Naive thymus-derived CD4-positive, alpha-beta T cell (primary cell): ENCODE results near the gene CCDC170. TPM values are rescaled to one million over a fixed set of nuclear protein-coding genes. Genes with fewer than 3 reads are reported as not detected.
A peak's percentile ranks its signal among the peaks of the same experiment; 100 is the strongest.
"Not testable (repeated sequence)": the region's sequence is repeated elsewhere in the genome, so short reads cannot be mapped to it uniquely, and the experiment has no call there.

Experiments used
- ATAC-seq: fragments of 150-1000 bp; cut with Tn5 transposase; 2 replicates; pipeline ENCODE4 v1.10.0; 2021; ENCODE audit warnings: mild to moderate bottlenecking, moderate library complexity
- CTCF ChIA-PET: fragments of 350-600 bp; sonication (Branson Sonifier 250); formaldehyde crosslinking; loops from one replicate; lab custom pipeline; 2021; ENCODE audit warnings: antibody characterized with exemption; lab: Charles Lee
- POLR2A ChIA-PET: fragments of 350-600 bp; sonication (Branson Sonifier 250); formaldehyde crosslinking; loops from one replicate; lab custom pipeline; 2021; ENCODE audit warnings: antibody characterized with exemption, inconsistent platforms; lab: Charles Lee
- DNase-seq, 9 donors: peaks; one replicate each; pipeline versions ENCODE4 v3.0.0 to v3.0.0-alpha.2; 2020 to 2022; ENCODE audit warnings: mixed read lengths in 1 of 9
- H3K27ac ChIP-seq: one replicate; pipeline ENCODE4 v1.7.0; 2013; ENCODE audit warnings: mild to moderate bottlenecking, low read depth, low read length, moderate library complexity
- H3K27me3 ChIP-seq, 2 donors: one replicate each; pipeline ENCODE4 v1.7.0; 2013; ENCODE audit warnings: low read length in 2 of 2, mild to moderate bottlenecking in 2 of 2, moderate library complexity in 2 of 2; ENCODE audit not compliant: control insufficient read depth in 2 of 2, insufficient read depth in 2 of 2
- H3K36me3 ChIP-seq, 3 experiments: 1 replicate in 2 of 3; 2 replicates in 1 of 3; pipeline ENCODE4 v1.7.0; 2013; ENCODE audit warnings: low read length in 3 of 3, mild to moderate bottlenecking in 3 of 3, moderate library complexity in 1 of 3; ENCODE audit not compliant: insufficient read depth in 3 of 3, control insufficient read depth in 2 of 3
- H3K4me1 ChIP-seq, 2 donors: one replicate each; pipeline ENCODE4 v1.7.0; 2013; ENCODE audit warnings: low read length in 2 of 2, mild to moderate bottlenecking in 2 of 2, moderate library complexity in 1 of 2; ENCODE audit not compliant: control insufficient read depth in 2 of 2, insufficient read depth in 2 of 2
- H3K4me3 ChIP-seq: 2 replicates; pipeline ENCODE4 v1.7.0; 2013; ENCODE audit warnings: mild to moderate bottlenecking, low read length
- H3K9me3 ChIP-seq, 3 experiments: 1 replicate in 2 of 3; 2 replicates in 1 of 3; pipeline ENCODE4 v1.7.0; 2013; ENCODE audit warnings: low read length in 3 of 3; ENCODE audit not compliant: control insufficient read depth in 2 of 3
- H3K27ac Mint-ChIP-seq, 9 donors: one replicate each; pipeline ENCODE4 v1.8.0; 2020 to 2022; ENCODE audit warnings: mixed read lengths in 9 of 9, mild to moderate bottlenecking in 8 of 9, moderate library complexity in 5 of 9, inconsistent platforms in 2 of 9
- H3K27me3 Mint-ChIP-seq, 5 donors: one replicate each; pipeline ENCODE4 v1.8.0; 2021 to 2022; ENCODE audit warnings: mixed read lengths in 5 of 5, mild to moderate bottlenecking in 1 of 5
- H3K36me3 Mint-ChIP-seq, 5 donors: one replicate each; pipeline ENCODE4 v1.8.0; 2020 to 2022; ENCODE audit warnings: mixed read lengths in 5 of 5, mild to moderate bottlenecking in 3 of 5, inconsistent platforms in 1 of 5
- H3K4me1 Mint-ChIP-seq, 7 donors: one replicate each; pipeline ENCODE4 v1.8.0; 2020 to 2022; ENCODE audit warnings: mixed read lengths in 7 of 7, mild to moderate bottlenecking in 3 of 7, inconsistent platforms in 1 of 7
- H3K4me3 Mint-ChIP-seq, 10 donors: one replicate each; pipeline ENCODE4 v1.8.0; 2020 to 2022; ENCODE audit warnings: mild to moderate bottlenecking in 10 of 10, mixed read lengths in 10 of 10, moderate library complexity in 6 of 10, inconsistent platforms in 2 of 10
- H3K9me3 Mint-ChIP-seq, 11 donors: one replicate each; pipeline ENCODE4 v1.8.0; 2020 to 2022; ENCODE audit warnings: mixed read lengths in 11 of 11, mild to moderate bottlenecking in 4 of 11, inconsistent platforms in 1 of 11, moderate library complexity in 1 of 11
- intact Hi-C, 2 donors: fragments of 100-400 bp; cut with micrococcal nuclease; formaldehyde crosslinking; loops; one replicate each; pipeline ENCODE4 v1.15.1; 2023
- polyA plus RNA-seq, 2 donors: library from polyadenylated mRNA; unstranded; fragments of 300-500 nt; fragmentation: Illumina TruSeq; gene quantifications; one replicate each; pipeline ENCODE4 v1.2.3, GENCODE V29; 2021
- total RNA-seq, 6 experiments: library from RNA in 5 of 6; stranded (reverse) in 5 of 6; gene quantifications; 1 replicate in 5 of 6; 2 replicates in 1 of 6; pipeline ENCODE4 v1.2.3 and lab custom pipeline; 2021 to 2026

CCDC170 gene
- total and polyA plus RNA-seq, 7 experiments from 2014 or later = 0.56 TPM; not detected in 5

GRCh38 chr6:151506761-151507160 is 12.9 kb downstream of the CCDC170 start:
- H3K4me3 Mint-ChIP-seq = no peak overlapping the region
- Histone ChIP-seq H3K36me3 (no peaks in the 10 kb centered on the region), H3K4me1 (no peaks in the 10 kb centered on the region), H3K27ac (no peak overlapping the region), H3K4me3 (no peak overlapping the region), H3K27me3 (no peaks in the 10 kb centered on the region), H3K9me3 (no peaks in the 10 kb centered on the region)
- ATAC-seq (no peak), DNase-seq (no peak)
- H3K4me1 Mint-ChIP-seq = peaks cover 0 to 2% (median 0%) of the 10 kb centered on the region in 7 donors
- H3K9me3 Mint-ChIP-seq = no peaks in the 10 kb centered on the region
- ChIA-PET CTCF (no interaction called here), POLR2A (no interaction called here)
- no peak overlapping the region for H3K27ac Mint-ChIP-seq
- peaks cover 0 to 16% (median 9%) of the 10 kb centered on the region in 5 donors for H3K27me3 Mint-ChIP-seq
- H3K36me3 Mint-ChIP-seq = peaks cover 0 to 4% (median 0%) of the 10 kb centered on the region in 5 donors
- intact Hi-C loops = no loop called here

- H3K27ac Mint-ChIP-seq = no peak overlapping the region
- intact Hi-C loops = no loop called here
These were observed 15.2 kb downstream of the CCDC170 start for GRCh38 chr6:151509048-151509447.

GRCh38 chr6:151512481-151512880 is 18.7 kb downstream of the CCDC170 start:
- no peaks in the 10 kb centered on the region for H3K27me3 ChIP-seq
- H3K4me1 ChIP-seq = no peaks in the 10 kb centered on the region
- ATAC-seq (peak; percentile 67), DNase-seq (no peak)
- Mint-ChIP-seq H3K36me3 (peaks cover 0 to 6% (median 0%) of the 10 kb centered on the region in 5 donors), H3K4me3 (no peak overlapping the region), H3K27me3 (peaks cover 3 to 5% (median 3%) of the 10 kb centered on the region in 5 donors), H3K27ac (no peak overlapping the region), H3K4me1 (no peaks in the 10 kb centered on the region), H3K9me3 (peaks cover 0 to 9% (median 5%) of the 10 kb centered on the region in 11 donors)
- H3K27ac ChIP-seq = no peak overlapping the region
- ChIA-PET CTCF (no interaction called here), POLR2A (no interaction called here)
- H3K4me3 ChIP-seq = no peak overlapping the region
- H3K36me3 ChIP-seq = no peaks in the 10 kb centered on the region
- intact Hi-C loops = no loop called here
- H3K9me3 ChIP-seq = no peaks in the 10 kb centered on the region

More at GRCh38 chr6:151509048-151509447, 15.2 kb downstream of the CCDC170 start:
- Mint-ChIP-seq H3K4me1 (no peaks in the 10 kb centered on the region), H3K4me3 (no peak overlapping the region), H3K36me3 (peaks cover 0 to 4% (median 0%) of the 10 kb centered on the region in 5 donors), H3K9me3 (no peaks in the 10 kb centered on the region), H3K27me3 (peaks cover 0 to 8% (median 3%) of the 10 kb centered on the region in 5 donors)
- H3K27ac ChIP-seq = no peak overlapping the region
- DNase-seq (no peak), ATAC-seq (no peak)
- POLR2A ChIA-PET = no interaction called here
- H3K36me3 ChIP-seq = no peaks in the 10 kb centered on the region
- no peak overlapping the region for H3K4me3 ChIP-seq
- H3K27me3 ChIP-seq = no peaks in the 10 kb centered on the region
- no peaks in the 10 kb centered on the region for H3K4me1 ChIP-seq
- no peaks in the 10 kb centered on the region for H3K9me3 ChIP-seq
- CTCF ChIA-PET = interaction anchor here (0.6 kb wide), 1 partner anchor 36 kb away, joined by 4 read pairs; no protein-coding TSS in a partner anchor

GRCh38 chr6:151514000-151514730 is 20.3 kb downstream of the CCDC170 start:
- no peak for ATAC-seq
- intact Hi-C loops = no loop called here
- no peaks in the 10 kb centered on the region for H3K4me1 Mint-ChIP-seq
- Histone ChIP-seq H3K27ac (no peak overlapping the region), H3K4me3 (no peak overlapping the region), H3K4me1 (no peaks in the 10 kb centered on the region), H3K27me3 (no peaks in the 10 kb centered on the region), H3K9me3 (peaks cover 0 to 6% (median 0%) of the 10 kb centered on the region in 3 experiments), H3K36me3 (no peaks in the 10 kb centered on the region)
- POLR2A ChIA-PET = no interaction called here
- DNase-seq = no peak
- no peak overlapping the region for H3K4me3 Mint-ChIP-seq
- H3K27ac Mint-ChIP-seq = no peak overlapping the region
- H3K27me3 Mint-ChIP-seq = peaks cover under 1 to 16% (median 3%) of the 10 kb centered on the region in 5 donors
- peaks cover 0 to 10% (median 9%) of the 10 kb centered on the region in 5 donors for H3K36me3 Mint-ChIP-seq
- CTCF ChIA-PET = interaction anchor here (0.6 kb wide), 1 partner anchor 36 kb away, joined by 3 read pairs; no protein-coding TSS in a partner anchor
- peaks cover 6 to 24% (median 13%) of the 10 kb centered on the region in 11 donors for H3K9me3 Mint-ChIP-seq

GRCh38 chr6:151518992-151519391 is 25.2 kb downstream of the CCDC170 start:
- H3K27me3 Mint-ChIP-seq = peaks cover 0 to 16% (median 1%) of the 10 kb centered on the region in 5 donors
- H3K27ac Mint-ChIP-seq, ATAC-seq, H3K27me3 ChIP-seq, DNase-seq, H3K4me1 Mint-ChIP-seq, POLR2A ChIA-PET, CTCF ChIA-PET, H3K36me3 ChIP-seq, H3K27ac ChIP-seq, H3K4me1 ChIP-seq, intact Hi-C loops, H3K4me3 Mint-ChIP-seq, H3K4me3 ChIP-seq: not testable (repeated sequence)
- peaks cover 10 to 65% (median 31%) of the 10 kb centered on the region in 11 donors for H3K9me3 Mint-ChIP-seq
- peaks cover 0 to 17% (median 0%) of the 10 kb centered on the region in 3 experiments for H3K9me3 ChIP-seq
- peaks cover 0 to 10% (median 9%) of the 10 kb centered on the region in 5 donors for H3K36me3 Mint-ChIP-seq

- H3K4me3 ChIP-seq = no peak overlapping the region
- Mint-ChIP-seq H3K36me3 (peaks cover 0 to 8% (median 3%) of the 10 kb centered on the region in 5 donors), H3K27ac (no peak overlapping the region), H3K9me3 (peaks cover 14 to 63% (median 30%) of the 10 kb centered on the region in 11 donors), H3K4me1 (no peaks in the 10 kb centered on the region), H3K4me3 (no peak overlapping the region), H3K27me3 (peaks cover 5 to 21% (median 14%) of the 10 kb centered on the region in 5 donors)
- ChIA-PET CTCF (no interaction called here), POLR2A (no interaction called here)
- H3K9me3 ChIP-seq = peaks cover 0 to 14% (median 0%) of the 10 kb centered on the region in 3 experiments
- no peaks in the 10 kb centered on the region for H3K4me1 ChIP-seq
- DNase-seq = no peak
- no peak overlapping the region for H3K27ac ChIP-seq
- intact Hi-C loops = no loop called here
- no peaks in the 10 kb centered on the region for H3K27me3 ChIP-seq
- no peak for ATAC-seq
- no peaks in the 10 kb centered on the region for H3K36me3 ChIP-seq
These were observed 29.2 kb downstream of the CCDC170 start for GRCh38 chr6:151523034-151523433.
